GM23338 (cell line): ENCODE data around the gene CDH23. TPM values are rescaled to one million over a fixed set of nuclear protein-coding genes. Genes with fewer than 3 reads are reported as not detected.

Experiments
- ATAC-seq: fragments of 200-7000 bp; cut with Tn5 transposase; 3 replicates; pipeline ENCODE4 v1.9.1; 2020
- DNase-seq: peaks from one replicate; pipeline ENCODE4 v3.0.0-alpha.2; 2015; ENCODE audit warnings: low spot score
- H2AFZ ChIP-seq: fragments of 200-600 bp; sonication (generic); 2 replicates; pipeline ENCODE4 v1.8.0; 2016; ENCODE audit warnings: antibody characterized with exemption, mild to moderate bottlenecking, moderate library complexity
- H3F3A ChIP-seq: fragments of 200-600 bp; sonication (generic); replicated peaks from 2 replicates; pipeline ENCODE4 v1.8.0; 2017; ENCODE audit warnings: antibody characterized with exemption, mixed run types, low read depth
- H3K27ac ChIP-seq: fragments of 200-600 bp; sonication (generic); 2 replicates; pipeline ENCODE4 v1.6.1; 2016; ENCODE audit warnings: low read depth
- H3K27me3 ChIP-seq: fragments of 200-600 bp; sonication (generic); 2 replicates; pipeline ENCODE4 v1.8.0; 2016; ENCODE audit warnings: mild to moderate bottlenecking, mixed run types, moderate library complexity; ENCODE audit not compliant: insufficient read depth
- H3K36me3 ChIP-seq: fragments of 200-600 bp; sonication (generic); 2 replicates; pipeline ENCODE4 v1.8.0; 2016; ENCODE audit warnings: mild to moderate bottlenecking; ENCODE audit not compliant: insufficient read depth
- H3K4me1 ChIP-seq: fragments of 200-600 bp; sonication (generic); 2 replicates; pipeline ENCODE4 v1.8.0; 2016; ENCODE audit warnings: mild to moderate bottlenecking, moderate library complexity; ENCODE audit not compliant: insufficient read depth
- H3K4me2 ChIP-seq: fragments of 200-600 bp; sonication (generic); 2 replicates; pipeline ENCODE4 v1.7.1; 2017; ENCODE audit warnings: mixed run types
- H3K4me3 ChIP-seq: fragments of 200-600 bp; sonication (generic); 2 replicates; pipeline ENCODE4 v1.6.1; 2016; ENCODE audit warnings: mixed run types
- H3K79me2 ChIP-seq: fragments of 200-600 bp; sonication (generic); replicated peaks from 2 replicates; pipeline ENCODE4 v1.8.0; 2017; ENCODE audit warnings: mild to moderate bottlenecking; ENCODE audit not compliant: insufficient read depth
- H3K9me2 ChIP-seq: fragments of 200-600 bp; sonication (generic); 2 replicates; pipeline ENCODE4 v1.8.0; 2017; ENCODE audit not compliant: insufficient read depth
- H4K20me1 ChIP-seq: fragments of 200-600 bp; sonication (generic); replicated peaks from 2 replicates; pipeline ENCODE4 v1.8.0; 2017; ENCODE audit warnings: mild to moderate bottlenecking; ENCODE audit not compliant: insufficient read depth
- H3K27ac Mint-ChIP-seq: 2 replicates; pipeline ENCODE4 v1.8.0; 2020; ENCODE audit warnings: inconsistent platforms, mild to moderate bottlenecking, moderate library complexity, mixed read lengths
- H3K27me3 Mint-ChIP-seq: 3 replicates; pipeline ENCODE4 v1.8.0; 2022; ENCODE audit warnings: low read depth, mild to moderate bottlenecking, moderate library complexity, mixed read lengths, inconsistent platforms; ENCODE audit not compliant: insufficient read depth, poor library complexity
- H3K36me3 Mint-ChIP-seq: 3 replicates; pipeline ENCODE4 v1.8.0; 2021; ENCODE audit warnings: low read depth, mild to moderate bottlenecking, inconsistent platforms, moderate library complexity, mixed read lengths
- H3K4me1 Mint-ChIP-seq: 3 replicates; pipeline ENCODE4 v1.8.0; 2020; ENCODE audit warnings: mild to moderate bottlenecking, inconsistent platforms, mixed read lengths
- H3K4me3 Mint-ChIP-seq: 3 replicates; pipeline ENCODE4 v1.8.0; 2021; ENCODE audit warnings: moderate library complexity, mild to moderate bottlenecking, inconsistent platforms, mixed read lengths
- H3K9me3 Mint-ChIP-seq: 3 replicates; pipeline ENCODE4 v1.8.0; 2020; ENCODE audit warnings: moderate library complexity, mild to moderate bottlenecking, inconsistent platforms, mixed read lengths
- CREB1 ChIP-seq: fragments of 250-450 bp; sonication (Bioruptor Pico); IDR thresholded peaks from 2 replicates; pipeline ENCODE4 v1.5.0; 2020; ENCODE audit warnings: low read depth, mild to moderate bottlenecking, moderate library complexity
- EZH2 ChIP-seq: fragments of 200-600 bp; sonication (generic); IDR thresholded peaks from one replicate; pipeline ENCODE4 v1.8.0; 2017; ENCODE audit warnings: antibody characterized with exemption, mild to moderate bottlenecking, low read depth; ENCODE audit not compliant: unreplicated experiment
- EZH2phosphoT487 ChIP-seq: fragments of 200-600 bp; sonication (generic); IDR thresholded peaks from one replicate; pipeline ENCODE4 v1.8.1; 2018; ENCODE audit warnings: antibody characterized with exemption; ENCODE audit not compliant: unreplicated experiment
- JUNB ChIP-seq: IDR thresholded peaks from one replicate; pipeline ENCODE4 v1.6.1; 2016; ENCODE audit warnings: antibody characterized with exemption; ENCODE audit not compliant: unreplicated experiment
- POLR2AphosphoS5 ChIP-seq: IDR thresholded peaks from 2 replicates; pipeline ENCODE4 v1.6.1; 2016; ENCODE audit warnings: antibody characterized with exemption, low read depth
- ZNF114 ChIP-seq: fragments of 250-450 bp; sonication (Bioruptor Pico); IDR thresholded peaks from 2 replicates; pipeline ENCODE4 v1.5.0; 2020; ENCODE audit warnings: mild to moderate bottlenecking, moderate library complexity
- ZNF331 ChIP-seq: fragments of 250-450 bp; sonication (Bioruptor Pico); IDR thresholded peaks from 2 replicates; pipeline ENCODE4 v1.5.0; 2020; ENCODE audit warnings: low read depth, mild to moderate bottlenecking, moderate library complexity
- polyA plus RNA-seq: library from polyadenylated mRNA; unstranded; fragments of >200 nt; fragmentation: Nextera tagmentation; extraction: Ambion mirVana; gene quantifications from 2 replicates; pipeline ENCODE4 v1.2.1, GENCODE V29; 2016
- total RNA-seq: library from RNA; depleted of rRNA; stranded (reverse); fragments of >200 nt; shearing (Covaris generic); gene quantifications from 2 replicates; pipeline ENCODE4 v1.2.3, GENCODE V29; 2014
- TF ChIP-seq, protein P1 (sequence below): IDR thresholded peaks from 2 replicates; pipeline ENCODE4 v1.6.1; 2016; ENCODE audit warnings: antibody characterized with exemption
- TF ChIP-seq, protein P2 (sequence below): IDR thresholded peaks from one replicate; pipeline ENCODE4 v1.6.1; 2018; ENCODE audit warnings: antibody characterized with exemption; ENCODE audit not compliant: unreplicated experiment

CDH23 gene
- total and polyA plus RNA-seq, 2 experiments from 2014 or later = 0.95 to 4.3 TPM

DNA sequence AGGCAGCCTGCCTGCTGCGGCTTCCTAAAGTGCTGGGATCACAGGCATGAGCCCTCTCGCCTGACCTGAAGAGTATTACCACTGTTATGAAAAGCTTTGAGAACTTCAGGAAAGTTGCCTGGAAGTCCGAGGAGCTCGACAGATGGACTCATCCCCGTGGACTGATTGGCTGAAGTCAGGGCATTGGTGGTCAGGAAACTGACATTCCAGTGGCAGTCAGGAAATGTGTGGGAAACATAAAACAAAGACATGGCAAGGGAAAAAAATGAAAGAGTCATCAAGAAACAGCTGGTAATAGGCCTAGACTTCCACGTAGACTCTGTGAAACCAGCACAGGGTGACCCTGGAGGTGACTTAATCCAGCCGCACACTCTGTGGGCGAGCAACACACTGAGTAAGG lies 123.3 kb downstream of the CDH23 start (continued):
- TF ChIP-seq CREB1 (CRISPR knock-in tag) = no peak
- no peak for TF ChIP-seq POLR2AphosphoS5
- no peak for TF ChIP-seq ZNF331 (CRISPR knock-in tag)
- TF ChIP-seq JUNB = no peak
- TF ChIP-seq, protein P1, sequence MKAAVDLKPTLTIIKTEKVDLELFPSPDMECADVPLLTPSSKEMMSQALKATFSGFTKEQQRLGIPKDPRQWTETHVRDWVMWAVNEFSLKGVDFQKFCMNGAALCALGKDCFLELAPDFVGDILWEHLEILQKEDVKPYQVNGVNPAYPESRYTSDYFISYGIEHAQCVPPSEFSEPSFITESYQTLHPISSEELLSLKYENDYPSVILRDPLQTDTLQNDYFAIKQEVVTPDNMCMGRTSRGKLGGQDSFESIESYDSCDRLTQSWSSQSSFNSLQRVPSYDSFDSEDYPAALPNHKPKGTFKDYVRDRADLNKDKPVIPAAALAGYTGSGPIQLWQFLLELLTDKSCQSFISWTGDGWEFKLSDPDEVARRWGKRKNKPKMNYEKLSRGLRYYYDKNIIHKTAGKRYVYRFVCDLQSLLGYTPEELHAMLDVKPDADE = no peak
- no peak for TF ChIP-seq EZH2

DNA sequence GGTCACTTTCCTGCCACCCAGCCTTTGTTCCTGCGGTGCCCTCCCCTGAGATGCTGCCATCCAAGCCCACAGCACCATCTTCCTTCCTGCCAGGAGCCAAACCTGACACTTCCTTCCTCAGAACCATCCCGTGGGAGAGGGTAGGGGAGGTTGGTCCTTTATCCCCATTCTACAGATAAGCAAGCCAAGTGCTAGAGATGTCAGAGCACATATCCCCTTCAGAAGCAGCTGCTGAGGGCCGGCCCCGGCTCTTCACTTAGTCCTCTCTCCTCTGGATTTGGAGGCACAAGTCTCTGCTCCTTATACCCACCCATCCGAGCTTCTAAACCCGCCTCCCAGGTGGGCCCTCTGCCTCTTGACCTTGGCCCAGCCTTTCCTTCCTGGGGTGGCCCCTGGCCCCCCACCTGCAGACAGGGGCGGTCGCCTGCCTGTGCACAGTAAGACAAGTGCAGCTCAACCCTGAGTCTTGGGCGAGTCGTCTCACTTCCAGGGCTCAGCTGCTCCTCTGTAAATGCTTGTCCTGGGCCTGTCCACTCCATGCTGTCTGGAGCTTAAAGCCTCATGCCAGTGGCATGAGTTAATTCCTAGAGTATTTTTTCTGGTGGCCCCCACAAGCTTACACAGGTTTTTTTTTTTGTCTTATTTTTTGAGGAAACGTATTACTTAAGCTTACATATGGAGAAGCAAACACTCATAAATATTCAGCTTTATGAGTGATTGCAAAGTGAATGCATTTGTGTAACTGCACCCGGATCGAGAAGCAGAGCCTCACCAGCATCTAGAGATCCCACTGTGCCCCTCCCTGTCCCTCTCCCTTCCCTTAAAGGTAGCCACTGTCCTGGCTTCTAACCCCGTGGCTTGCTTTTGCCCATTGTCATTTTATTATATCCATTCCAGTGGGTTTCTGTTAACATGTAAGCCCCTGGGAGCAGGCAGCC lies 125.1 kb downstream of the CDH23 start:
- Histone ChIP-seq H3K4me3 (no peak overlapping the region), H4K20me1 (no peaks in the 10 kb centered on the region), H3K4me2 (no peak overlapping the region), H3K79me2 (no peaks in the 10 kb centered on the region), H3F3A (no peaks in the 10 kb centered on the region), H2AFZ (no peak overlapping the region), H3K27me3 (no peaks in the 10 kb centered on the region), H3K4me1 (peaks cover 3% of the 10 kb centered on the region), H3K27ac (no peak overlapping the region), H3K9me2 (no peaks in the 10 kb centered on the region), H3K36me3 (no peaks in the 10 kb centered on the region)
- ATAC-seq = no peak
- Mint-ChIP-seq H3K27ac (no peak overlapping the region), H3K27me3 (peaks cover 7% of the 10 kb centered on the region), H3K9me3 (no peaks in the 10 kb centered on the region), H3K36me3 (no peaks in the 10 kb centered on the region), H3K4me3 (no peak overlapping the region), H3K4me1 (peaks cover 12% of the 10 kb centered on the region)
- no peak for DNase-seq
- TF ChIP-seq, protein P2, sequence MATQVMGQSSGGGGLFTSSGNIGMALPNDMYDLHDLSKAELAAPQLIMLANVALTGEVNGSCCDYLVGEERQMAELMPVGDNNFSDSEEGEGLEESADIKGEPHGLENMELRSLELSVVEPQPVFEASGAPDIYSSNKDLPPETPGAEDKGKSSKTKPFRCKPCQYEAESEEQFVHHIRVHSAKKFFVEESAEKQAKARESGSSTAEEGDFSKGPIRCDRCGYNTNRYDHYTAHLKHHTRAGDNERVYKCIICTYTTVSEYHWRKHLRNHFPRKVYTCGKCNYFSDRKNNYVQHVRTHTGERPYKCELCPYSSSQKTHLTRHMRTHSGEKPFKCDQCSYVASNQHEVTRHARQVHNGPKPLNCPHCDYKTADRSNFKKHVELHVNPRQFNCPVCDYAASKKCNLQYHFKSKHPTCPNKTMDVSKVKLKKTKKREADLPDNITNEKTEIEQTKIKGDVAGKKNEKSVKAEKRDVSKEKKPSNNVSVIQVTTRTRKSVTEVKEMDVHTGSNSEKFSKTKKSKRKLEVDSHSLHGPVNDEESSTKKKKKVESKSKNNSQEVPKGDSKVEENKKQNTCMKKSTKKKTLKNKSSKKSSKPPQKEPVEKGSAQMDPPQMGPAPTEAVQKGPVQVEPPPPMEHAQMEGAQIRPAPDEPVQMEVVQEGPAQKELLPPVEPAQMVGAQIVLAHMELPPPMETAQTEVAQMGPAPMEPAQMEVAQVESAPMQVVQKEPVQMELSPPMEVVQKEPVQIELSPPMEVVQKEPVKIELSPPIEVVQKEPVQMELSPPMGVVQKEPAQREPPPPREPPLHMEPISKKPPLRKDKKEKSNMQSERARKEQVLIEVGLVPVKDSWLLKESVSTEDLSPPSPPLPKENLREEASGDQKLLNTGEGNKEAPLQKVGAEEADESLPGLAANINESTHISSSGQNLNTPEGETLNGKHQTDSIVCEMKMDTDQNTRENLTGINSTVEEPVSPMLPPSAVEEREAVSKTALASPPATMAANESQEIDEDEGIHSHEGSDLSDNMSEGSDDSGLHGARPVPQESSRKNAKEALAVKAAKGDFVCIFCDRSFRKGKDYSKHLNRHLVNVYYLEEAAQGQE = no peak
- TF ChIP-seq JUNB = no peak
- TF ChIP-seq CREB1 (CRISPR knock-in tag) = no peak
- no peak for TF ChIP-seq ZNF114 (CRISPR knock-in tag)
- no peak for TF ChIP-seq EZH2
- no peak for TF ChIP-seq EZH2phosphoT487
